HL-60/S4 treated with phorbol 12-myristate 13-acetate at 8.2 ng/mL for 4 days and 3 days (cell line): ENCODE data around the gene UNC13D.

Experiments used
- in situ Hi-C: fragments of 300-500 bp; cut with MboI; formaldehyde crosslinking; loops from 2 replicates; pipeline ENCODE4 v1.15.0; 2022; ENCODE audit warnings: low sequenced_read_pairs

The UNC13D gene

DNA sequence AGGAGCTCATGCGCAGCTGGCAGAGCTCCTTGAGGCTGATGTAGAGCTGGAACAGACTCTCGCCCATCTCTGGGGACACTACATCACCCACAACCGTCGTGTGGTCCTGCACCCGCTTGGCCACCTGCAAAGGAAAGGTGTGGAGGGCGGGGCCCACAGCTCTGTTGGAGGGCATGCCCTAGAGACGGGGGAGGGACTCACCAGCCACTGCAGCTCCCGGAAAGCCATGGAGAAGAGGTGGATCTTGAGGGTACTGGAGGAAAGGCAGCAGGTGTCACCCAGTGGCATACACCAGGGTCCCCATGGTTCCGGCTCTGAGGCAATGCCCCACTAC, 8.6 kb downstream of the UNC13D start:
- in situ Hi-C loops = no loop called here

DNA sequence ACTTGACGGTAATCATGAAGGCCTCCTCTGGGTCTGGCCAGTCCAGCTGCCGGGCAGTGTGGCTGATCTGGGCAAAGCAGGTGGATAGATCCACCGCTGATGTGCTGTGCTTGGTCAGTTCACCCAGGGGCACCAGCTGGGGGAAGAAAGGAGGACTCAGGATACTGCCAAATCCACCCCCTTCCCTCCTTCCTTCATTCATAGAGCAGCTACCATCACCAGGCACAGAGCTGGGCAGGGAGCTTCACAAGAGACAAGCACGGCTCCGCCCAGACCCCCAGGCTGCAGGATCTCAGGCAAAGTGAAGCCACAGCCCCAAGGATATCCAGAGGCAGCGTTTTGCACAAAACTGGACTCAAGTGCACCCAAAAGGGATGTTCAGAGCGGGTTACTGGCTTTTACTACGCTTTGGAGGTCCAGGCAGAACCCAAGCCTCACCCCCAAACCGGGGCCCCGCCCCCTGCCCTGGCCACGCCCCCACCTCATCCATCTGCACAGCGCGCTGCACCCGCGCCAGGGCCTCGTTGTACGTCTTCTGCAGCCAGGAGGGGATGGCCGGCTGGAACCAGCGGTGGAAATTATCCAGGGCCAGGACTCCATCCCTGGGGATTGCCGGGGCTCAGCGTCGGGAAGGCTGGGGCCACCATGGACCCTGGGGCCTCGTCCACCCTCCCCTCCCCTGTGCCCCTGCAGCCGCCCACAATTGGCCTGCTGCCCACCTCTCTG, 9.1 kb downstream of the UNC13D start:
- in situ Hi-C loops = no loop called here

DNA sequence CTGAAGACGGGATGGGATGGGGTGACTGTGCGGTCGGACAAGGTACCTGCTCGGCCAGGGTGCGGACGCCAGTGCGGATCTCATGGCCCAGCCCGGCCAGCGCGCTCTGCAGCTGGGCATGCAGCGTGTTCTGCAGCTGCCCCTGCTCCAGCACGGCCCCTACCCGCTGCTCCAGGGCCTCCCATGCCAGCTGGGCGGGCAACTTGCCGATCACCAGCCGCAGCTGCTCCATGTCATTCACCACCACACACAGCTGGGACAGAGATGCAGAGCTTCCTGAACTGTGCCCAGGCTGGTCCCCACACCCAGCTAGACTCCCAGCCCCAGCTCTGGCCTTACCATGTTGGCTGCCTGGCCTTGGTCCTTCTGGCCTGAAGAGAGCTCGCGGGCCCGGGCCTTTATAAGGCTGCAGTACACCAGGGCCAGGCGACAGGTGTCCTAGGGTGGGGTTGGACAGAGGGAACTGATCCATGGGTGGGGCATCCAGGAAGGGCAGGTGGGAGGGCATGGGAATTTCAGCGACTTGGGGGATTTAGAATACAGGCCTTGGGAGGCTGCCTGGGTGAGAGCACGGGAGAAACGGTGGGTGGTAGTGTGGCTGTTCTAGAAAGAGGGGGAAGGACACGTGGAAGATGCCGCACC, 9.8 kb downstream of the UNC13D start:
- in situ Hi-C loops = no loop called here

DNA sequence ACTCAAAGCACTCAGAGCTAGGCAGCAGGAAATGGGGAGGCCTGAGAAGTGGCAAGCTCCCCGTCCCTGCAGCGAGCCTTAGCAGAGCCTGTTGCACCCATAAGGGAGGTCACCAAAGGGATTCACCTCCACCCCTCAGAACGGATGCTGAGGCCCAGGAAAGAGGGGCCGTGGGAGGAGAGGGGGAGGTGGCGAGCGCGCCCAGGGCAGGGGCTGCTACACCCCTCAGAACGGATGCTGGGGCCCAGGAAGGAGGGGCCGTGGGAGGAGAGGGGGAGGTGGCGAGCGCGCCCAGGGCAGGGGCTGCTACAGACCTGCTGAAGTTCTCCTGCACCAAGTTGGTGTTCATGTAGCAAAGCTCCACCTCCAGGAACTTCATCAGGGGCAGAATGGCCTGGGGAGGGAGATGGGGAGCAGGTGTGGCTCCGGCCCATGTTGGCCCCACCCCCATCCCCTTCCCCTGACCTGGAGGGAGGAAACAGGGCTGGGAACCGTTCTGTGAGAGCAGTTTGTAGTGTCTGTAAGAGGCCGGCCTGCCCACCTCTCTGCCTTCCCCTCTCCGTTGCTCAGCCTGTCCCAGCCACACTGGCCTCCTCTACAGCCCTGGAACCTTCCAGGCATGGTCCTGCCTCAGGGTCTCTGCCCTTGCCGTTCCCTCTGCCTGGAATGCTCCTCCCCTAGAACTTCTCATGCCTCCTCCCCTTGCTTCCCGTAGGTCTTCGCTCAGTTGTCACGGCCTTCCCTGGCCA, 11.4 kb downstream of the UNC13D start:
- in situ Hi-C loops = no loop called here

DNA sequence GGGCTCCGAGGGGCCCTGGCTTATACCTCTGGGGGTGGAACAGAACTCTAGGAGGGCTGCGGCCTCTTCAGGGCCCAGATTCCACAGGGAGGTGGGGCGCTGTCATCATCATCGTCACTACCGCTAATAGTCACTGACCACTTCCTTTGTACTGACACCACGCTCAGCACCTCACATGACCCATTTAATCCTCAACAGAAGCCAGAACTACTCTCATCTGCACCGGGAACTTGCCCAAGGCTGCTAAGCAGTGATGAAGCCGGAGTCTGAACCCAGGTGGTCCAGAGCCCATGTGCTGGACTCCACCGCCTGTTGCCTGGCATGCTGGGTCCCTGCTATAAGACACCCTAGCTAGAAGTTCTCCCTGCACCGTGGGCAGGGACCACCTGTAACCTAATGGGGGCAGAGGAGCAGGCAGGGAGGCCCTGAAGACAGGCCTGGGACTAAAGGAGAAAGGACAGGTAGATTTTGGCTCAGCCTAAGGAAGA, 12.0 kb downstream of the UNC13D start:
- in situ Hi-C loops = no loop called here

DNA sequence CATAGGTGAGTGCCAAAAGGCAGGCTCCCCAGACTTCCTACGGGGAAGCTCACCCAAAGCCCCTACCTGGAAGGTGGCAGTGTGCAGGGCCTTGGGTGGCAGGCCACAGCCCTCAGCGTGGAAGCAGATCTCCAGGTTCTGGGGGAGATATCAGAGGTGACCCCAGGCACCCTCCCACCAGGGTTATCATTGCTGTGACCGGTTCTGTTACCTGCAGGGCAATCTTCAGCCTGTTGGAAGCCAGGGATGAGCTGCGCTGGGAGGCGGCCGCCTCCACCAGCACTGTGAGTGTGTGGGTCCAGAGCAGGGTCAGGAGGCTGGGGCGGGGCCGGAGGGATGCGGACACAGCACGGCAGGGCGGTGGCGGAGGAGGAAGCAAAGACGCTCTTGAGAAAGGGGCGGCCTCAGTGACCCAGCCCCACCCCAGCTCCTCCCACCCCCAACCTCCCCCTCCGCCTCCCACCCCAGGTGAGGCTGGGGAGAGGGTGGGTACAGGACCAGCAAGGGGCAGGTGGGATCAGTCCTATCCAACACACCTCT, 13.1 kb downstream of the UNC13D start:
- in situ Hi-C loops = no loop called here

DNA sequence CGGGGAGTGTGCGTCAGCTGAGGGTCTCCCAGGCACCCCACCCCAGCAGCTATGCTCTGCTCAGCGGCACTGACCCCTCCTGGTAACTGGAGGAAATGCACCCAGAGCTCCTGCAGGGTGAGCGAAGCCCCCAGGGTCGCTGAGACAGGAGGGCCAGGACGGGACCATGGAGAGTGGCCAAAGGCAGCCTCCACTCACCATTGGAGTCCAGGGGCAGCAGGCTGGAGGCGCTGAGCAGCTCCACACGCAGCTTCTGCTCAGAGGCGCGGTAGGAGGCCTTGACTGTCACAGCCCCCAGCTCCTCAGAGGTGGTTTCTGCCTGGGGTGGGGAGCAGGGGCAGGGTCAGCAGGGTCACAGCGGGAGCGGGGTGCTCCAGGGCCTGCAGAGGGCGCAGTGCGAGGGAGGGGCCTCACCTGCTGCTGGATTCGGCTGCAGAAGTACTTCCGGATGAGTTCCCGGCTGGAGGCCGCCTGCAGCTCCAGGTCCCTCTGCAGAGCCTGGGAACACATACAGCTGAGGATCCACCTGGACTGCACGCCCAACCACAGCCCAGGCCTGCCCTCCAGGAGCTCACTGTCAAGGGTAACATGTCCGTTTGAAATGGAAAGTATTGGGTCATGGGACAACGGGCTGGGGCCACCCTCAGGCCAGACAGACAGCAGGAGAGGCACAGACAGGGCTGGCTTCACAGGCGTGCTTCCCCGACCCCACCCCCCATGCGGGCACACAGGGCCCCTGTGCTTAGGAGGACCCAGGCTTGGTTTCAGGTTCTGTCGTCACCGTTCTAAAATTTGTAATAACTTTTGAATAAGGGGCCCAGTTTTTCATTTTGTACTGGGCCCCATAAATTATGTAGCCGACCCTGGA, 13.8 kb downstream of the UNC13D start:
- in situ Hi-C loops = no loop called here

DNA sequence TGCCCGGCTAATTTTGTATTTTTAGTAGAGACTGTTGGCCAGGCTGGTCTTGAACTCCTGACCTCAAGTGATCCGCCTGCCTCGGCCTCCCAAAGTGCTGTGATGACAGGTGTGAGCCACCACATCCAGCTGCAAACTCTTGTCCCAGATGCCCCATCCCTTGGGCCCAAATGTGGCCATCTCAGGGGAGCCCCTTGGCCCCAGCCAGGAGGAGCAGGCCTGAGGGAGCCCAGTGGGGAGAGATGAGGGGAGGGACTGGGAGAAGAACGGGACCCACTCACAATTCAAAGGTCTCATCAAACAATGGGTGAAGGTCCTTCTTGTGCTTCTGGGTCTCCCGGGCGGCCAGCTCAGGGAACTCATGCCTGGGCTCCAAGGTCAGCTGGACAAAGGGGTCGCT, 14.5 kb downstream of the UNC13D start:
- in situ Hi-C loops = no loop called here

DNA sequence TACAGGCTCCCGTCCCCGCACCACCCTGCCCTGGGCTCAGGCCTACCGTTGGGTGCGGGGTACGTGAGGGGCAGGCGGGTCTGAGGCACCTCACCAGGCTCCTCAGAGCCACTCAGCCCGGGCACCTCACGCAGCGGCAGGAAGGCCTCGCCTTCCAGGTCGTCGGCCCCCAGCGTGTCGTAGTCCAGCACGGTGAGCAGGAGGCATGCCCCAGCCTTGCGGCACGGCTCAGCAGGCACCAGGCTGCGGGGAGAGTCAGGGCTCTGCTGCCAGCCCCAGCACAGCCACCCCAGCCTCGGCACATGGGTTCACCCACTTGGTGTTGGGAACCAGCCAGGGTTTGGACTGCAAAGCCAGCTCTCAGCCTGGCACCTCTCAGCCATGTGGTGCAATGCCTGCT, 15.5 kb downstream of the UNC13D start:
- in situ Hi-C loops = no loop called here

DNA sequence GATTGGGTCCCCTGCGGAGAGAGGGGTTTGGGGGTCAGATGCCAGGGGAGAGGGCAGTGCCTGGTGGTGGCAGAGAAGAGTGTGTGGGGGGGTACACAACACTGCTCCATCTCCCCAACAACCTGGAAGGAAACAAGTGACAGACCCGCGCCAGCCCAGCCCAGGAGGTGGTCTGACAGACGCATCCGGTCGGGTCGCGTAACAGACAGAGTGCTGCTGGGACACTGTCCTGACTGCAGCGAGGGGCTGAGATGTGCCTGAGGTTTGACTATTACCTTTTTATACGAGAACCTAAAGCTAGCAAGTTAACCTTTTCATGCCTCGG, 16.2 kb downstream of the UNC13D start:
- in situ Hi-C loops = no loop called here

DNA sequence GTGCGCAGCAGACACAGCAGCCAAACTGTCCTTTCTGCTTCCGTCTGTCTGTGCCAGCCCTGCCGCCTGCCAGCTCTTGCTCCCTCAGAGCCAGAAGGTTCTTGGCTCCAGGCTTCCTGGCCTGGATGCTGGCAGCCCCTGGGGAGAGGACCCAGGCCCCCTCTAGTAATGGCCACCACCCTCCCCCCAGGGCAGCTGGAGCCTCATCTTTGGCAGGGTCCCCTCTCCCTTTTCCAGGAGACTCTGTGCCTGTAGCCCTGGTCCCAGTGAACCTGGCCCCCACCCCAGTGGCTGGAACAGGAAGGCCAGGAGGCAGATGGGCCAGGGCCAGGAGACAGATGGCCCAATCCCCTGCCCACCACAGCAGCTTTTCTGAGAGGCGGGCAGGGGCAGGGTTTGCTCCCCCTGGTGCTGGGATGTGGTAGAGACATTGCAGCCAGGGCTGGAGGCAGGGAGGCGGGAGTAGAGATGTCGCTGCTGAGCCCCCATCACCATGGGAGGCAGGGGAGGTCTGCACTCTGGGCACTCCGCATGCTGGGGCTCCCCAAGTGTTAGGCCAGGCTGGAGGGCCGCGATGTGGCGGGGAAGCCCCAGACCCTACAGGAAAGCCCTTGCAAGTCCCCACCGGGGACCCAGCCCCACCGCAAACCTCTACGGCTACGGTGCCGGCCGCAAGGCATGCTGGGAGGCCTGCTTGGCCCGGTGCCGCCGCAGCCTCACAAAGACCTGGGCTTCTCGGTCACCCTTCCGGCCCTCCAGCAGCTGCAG, 16.7 kb downstream of the UNC13D start:
- in situ Hi-C loops = no loop called here

DNA sequence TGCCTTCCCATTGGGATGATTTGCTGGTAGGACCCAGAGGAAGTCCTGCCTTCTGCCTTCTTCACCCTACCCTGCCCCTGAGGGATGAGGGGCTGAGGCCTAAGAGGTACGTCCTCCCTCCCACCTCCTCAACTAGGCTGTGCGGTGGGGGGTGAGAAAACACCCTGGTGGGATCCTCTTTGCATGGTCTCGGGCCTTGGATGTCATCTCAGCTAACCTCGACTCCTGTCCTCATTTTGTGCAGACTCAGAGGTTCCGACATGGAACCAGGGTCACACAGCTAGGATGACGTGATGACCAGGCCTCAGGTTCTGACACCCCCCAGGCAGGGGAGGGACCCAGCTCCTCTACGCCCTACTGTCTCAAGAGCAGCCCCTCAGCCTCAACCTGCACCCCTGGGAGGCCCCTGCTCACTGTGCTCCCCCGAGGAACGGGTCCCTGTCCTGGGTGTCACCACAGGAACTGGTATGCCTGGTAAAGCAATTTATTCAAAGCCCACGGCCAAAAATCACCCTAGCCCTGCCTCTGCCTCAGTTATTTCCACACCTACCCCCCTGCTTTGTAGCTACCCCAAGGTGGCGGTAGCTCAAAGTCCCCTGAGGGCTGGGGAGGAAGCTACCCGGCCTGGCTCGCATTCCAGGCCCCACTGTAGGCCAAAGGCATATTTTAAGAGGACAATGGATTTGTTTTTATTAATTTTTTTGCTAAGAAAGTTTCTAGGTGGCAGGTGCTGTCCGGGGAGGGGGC, 17.5 kb downstream of the UNC13D start:
- in situ Hi-C loops = no loop called here

DNA sequence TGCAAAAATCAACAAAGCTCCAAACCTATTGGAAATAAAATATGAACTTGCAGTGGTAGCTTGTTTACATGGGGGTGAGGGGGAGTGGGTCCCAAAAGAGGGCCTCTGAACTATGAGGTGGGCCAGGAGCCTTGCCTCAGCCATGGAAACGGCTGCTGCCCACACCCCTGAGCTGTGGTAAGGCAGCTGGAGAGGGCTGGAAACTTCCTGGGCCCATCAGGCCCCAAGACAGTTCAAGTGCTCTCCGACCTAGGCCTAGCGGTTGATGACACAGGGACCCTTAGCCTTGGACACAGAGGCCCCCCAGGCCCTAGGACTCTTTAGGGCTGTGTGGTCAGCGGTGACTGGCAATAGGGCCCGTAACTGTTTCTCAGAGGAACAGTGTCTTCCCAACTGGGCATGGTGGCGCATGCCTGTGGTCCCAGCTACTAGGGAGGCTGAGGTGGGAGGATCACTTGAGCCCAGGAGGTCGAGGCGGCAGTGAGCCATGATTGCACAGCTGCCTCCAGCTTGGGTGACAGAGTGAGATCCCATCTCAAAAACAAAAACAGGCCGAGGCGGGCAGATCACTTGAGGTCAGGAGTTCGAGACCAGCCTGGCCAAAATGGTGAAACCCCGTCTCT, 18.3 kb downstream of the UNC13D start:
- in situ Hi-C loops = no loop called here

DNA sequence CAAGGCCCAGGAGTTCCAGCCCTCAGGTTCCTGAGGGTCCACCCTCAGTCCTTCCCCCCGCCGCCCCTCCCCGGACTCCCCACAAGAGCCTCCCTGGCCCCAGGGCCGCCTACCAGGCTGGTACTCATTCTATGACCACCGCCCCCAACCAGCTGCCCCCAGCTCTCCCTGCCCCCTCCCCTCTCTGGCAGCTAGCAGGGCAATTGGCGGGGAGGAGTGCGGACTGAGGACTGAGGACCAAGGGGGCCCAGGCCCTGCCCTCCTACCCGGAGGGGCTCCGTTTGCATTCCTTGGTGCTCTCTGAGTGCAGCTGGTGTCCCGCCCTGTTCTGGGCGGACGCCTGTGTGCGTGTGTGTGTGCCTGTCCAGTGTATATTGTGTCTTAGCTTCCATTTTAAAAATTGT, 19.1 kb downstream of the UNC13D start:
- in situ Hi-C loops = no loop called here

DNA sequence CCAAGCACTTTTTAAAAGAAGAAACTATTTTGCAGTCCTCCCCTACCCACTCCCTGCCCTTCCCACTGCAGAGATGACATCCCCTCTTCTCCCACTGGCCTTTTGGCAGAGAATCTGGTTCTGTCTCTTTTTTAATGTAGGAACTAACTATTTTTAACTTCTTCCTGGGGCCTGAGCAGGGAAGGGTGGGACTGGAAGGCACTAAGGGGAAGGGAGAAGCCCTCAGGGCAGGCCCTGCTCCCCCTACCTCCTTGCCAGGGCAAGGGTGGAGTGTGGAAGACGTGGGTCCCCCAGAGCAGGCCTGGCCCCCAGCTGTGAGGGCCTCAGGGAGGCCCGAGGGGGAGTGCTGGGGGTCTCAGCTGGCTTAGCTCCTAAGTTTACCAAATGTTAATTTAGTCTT, 19.5 kb downstream of the UNC13D start:
- in situ Hi-C loops = no loop called here

DNA sequence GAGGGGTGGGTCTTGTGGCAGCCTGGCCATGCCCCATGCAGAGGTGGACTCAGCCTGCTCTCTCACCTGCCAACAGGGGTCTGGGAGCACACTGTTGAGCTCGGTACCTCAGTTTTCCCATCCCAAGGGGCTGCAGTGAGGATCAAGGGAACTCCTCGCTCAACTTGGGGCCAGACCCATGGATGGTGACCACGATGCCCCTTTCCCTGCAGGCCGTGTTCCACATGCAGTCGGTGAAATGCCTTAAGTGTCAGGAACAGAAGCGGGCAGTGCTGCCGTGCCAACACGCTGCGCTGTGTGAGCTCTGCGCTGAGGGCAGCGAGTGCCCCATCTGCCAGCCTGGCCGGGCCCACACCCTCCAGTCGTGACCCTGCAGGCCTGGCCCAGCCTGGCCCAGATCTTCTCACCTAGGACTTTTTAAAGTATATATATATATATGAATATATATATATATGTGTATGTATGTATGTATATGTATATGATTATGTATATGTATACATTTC, 20.1 kb downstream of the UNC13D start:
- in situ Hi-C loops = no loop called here

DNA sequence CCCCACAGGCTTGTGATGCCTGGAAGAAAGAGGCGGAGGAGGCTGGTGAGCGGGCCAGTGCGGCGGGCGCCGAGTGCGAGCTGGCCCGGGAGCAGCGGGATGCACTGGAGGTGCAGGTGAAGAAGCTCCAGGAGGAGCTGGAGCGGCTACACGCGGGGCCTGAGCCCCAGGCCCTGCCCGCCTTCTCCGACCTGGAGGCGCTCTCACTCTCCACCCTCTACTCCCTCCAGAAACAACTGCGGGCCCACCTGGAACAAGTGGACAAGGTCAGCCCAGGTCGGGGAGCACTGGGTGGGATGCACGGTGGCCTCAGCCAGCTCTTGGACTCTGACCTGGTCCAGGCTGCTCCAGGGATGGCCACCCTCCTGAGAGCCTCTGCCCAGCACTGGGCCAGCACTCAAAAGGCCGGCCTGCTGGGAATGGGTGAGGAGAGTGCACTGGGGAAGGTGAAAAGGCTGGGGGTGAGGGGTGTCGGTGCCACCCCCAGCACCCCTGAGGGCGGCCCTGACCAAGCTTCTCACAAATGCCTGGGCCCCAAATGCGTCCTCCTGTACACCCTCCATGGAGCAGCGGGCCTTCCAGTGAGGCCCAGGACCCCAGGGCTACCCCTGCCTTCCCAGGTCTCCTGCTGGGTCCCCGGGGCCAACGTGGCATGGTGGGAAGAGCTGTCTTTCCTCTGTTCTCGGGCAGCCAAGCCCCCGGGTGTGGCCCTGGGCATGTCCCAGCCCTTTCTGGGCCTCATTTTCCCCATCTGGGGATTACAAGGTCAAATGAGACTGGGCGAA, 20.8 kb downstream of the UNC13D start:
- in situ Hi-C loops = no loop called here

DNA sequence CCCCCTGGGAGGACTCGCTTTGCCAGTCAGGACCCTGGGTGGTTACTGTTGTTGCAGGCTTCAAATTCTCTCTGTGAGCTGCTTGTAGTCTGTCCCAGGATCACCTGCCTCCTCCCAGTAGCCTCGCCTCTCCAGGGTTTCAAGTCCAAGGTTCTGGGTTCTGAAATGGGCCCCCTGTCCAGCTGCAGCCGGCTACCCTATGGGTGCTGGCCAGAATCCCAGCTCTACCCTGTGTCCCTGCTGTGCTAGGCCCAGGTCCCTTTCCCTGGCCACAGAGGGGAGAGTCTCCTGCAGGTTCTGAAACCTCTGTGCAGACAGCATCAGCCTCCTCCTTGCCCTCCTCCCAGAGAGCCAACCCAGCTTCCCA, 21.4 kb downstream of the UNC13D start:
- in situ Hi-C loops = no loop called here
